ENCODE data around the gene AMOT.

The AMOT gene

GRCh38 chrX:112834031-112834845 is 6.4 kb downstream of the AMOT start:
- H3K27ac ChIP-seq, result no peak overlapping the region
- H3K4me3 ChIP-seq (ENCODE audit: low read depth, low read length), result no peak overlapping the region
- no peaks in the 10 kb centered on the region for H3K36me3 ChIP-seq (replicated peaks)
- peak; percentile 1 for DNase-seq
- in situ Hi-C loops (cut with HindIII; ENCODE audit: low pct_ligation_motif_present, low sequenced_read_pairs), result no loop called here
- H3K27me3 ChIP-seq (replicated peaks), result no peaks in the 10 kb centered on the region
- TF ChIP-seq CTCF (IDR thresholded peaks at IDR 0.05; ENCODE audit: low read depth, low read length, missing control alignments), result no peak

- H3K36me3 ChIP-seq (replicated peaks), result no peaks in the 10 kb centered on the region
- in situ Hi-C loops (cut with HindIII; ENCODE audit: low pct_ligation_motif_present, low sequenced_read_pairs), result no loop called here
- H3K4me3 ChIP-seq (ENCODE audit: low read depth, low read length), result no peak overlapping the region
- H3K27ac ChIP-seq, result no peak overlapping the region
- no peak for DNase-seq
- no peak for TF ChIP-seq CTCF (IDR thresholded peaks at IDR 0.05; ENCODE audit: low read depth, low read length, missing control alignments)
- no peaks in the 10 kb centered on the region for H3K27me3 ChIP-seq (replicated peaks)
Measured at GRCh38 chrX:112832481-112833095, 8.0 kb downstream of the AMOT start.

GRCh38 chrX:112830540-112830939 is 10.1 kb downstream of the AMOT start:
- DNase-seq, result no peak
- TF ChIP-seq CTCF (IDR thresholded peaks at IDR 0.05; ENCODE audit: low read depth, low read length, missing control alignments), result no peak
- Histone ChIP-seq H3K4me3 (ENCODE audit: low read depth, low read length) (no peak overlapping the region), H3K36me3 (replicated peaks) (no peaks in the 10 kb centered on the region), H3K27ac (no peak overlapping the region), H3K27me3 (replicated peaks) (no peaks in the 10 kb centered on the region)
- in situ Hi-C loops (cut with HindIII; ENCODE audit: low pct_ligation_motif_present, low sequenced_read_pairs), result no loop called here

- Histone ChIP-seq H3K27me3 (replicated peaks) (no peaks in the 10 kb centered on the region), H3K4me3 (ENCODE audit: low read depth, low read length) (no peak overlapping the region), H3K27ac (no peak overlapping the region), H3K36me3 (replicated peaks) (no peaks in the 10 kb centered on the region)
- no peak for DNase-seq
- no peak for TF ChIP-seq CTCF (IDR thresholded peaks at IDR 0.05; ENCODE audit: low read depth, low read length, missing control alignments)
- in situ Hi-C loops (cut with HindIII; ENCODE audit: low pct_ligation_motif_present, low sequenced_read_pairs), result no loop called here
Measured at GRCh38 chrX:112827292-112827903, 13.2 kb downstream of the AMOT start.

GRCh38 chrX:112826023-112826422 is 14.6 kb downstream of the AMOT start:
- no peak for DNase-seq
- Histone ChIP-seq H3K27ac (no peak overlapping the region), H3K27me3 (replicated peaks) (no peaks in the 10 kb centered on the region), H3K4me3 (ENCODE audit: low read depth, low read length) (no peak overlapping the region), H3K36me3 (replicated peaks) (no peaks in the 10 kb centered on the region)
- no peak for TF ChIP-seq CTCF (IDR thresholded peaks at IDR 0.05; ENCODE audit: low read depth, low read length, missing control alignments)
- in situ Hi-C loops (cut with HindIII; ENCODE audit: low pct_ligation_motif_present, low sequenced_read_pairs), result no loop called here
